GM19099 (cell line): ENCODE results near the gene CHIC1.
A peak's percentile ranks its signal among the peaks of the same experiment; 100 is the strongest.

ENCODE experiments used
- POLR2A ChIP-seq: IDR thresholded peaks from 3 replicates; pipeline ENCODE4 v1.6.1; 2011; ENCODE audit warnings: low read depth; ENCODE audit not compliant: insufficient read length; ENCODE audit errors: extremely low read depth

Gene CHIC1

DNA sequence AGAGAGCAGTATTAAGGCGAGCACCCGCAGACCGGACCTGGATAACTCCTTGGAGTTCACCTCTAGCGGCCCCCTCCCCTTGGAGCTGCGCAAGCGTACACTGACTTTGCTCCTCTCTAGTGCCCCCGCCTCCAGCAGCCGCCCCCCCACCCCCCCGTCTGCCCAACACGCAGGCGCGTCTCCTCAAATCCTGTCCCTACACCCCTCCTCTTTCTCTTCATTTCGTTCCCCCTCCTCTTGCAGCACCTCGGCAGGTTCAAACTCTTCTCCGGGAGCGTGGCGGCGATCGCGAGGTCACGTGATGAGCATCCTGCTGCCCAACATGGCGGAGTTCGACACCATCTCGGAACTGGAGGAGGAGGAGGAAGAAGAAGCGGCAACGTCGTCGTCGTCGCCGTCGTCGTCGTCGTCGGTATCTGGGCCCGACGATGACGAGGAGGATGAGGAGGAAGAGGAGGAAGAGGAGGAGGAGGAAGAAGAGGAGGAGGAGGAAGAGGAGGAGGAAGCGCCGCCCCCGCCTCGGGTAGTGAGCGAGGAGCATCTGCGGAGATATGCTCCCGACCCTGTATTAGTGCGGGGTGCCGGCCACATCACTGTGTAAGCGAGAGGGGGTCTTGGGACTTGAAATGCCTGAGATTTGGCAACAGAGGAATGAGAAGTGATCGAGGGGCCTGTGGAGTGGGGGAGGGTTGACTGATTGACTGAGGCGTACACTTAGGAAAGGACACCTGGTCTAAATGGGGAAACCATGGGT is at the start of gene CHIC1:
TSS of gene CHIC1 (plus strand) at position 214 of the 754 bp plus-strand sequence. CDS start at position 302, 88 bp downstream.
- TF ChIP-seq POLR2A, result peak; percentile 38

DNA sequence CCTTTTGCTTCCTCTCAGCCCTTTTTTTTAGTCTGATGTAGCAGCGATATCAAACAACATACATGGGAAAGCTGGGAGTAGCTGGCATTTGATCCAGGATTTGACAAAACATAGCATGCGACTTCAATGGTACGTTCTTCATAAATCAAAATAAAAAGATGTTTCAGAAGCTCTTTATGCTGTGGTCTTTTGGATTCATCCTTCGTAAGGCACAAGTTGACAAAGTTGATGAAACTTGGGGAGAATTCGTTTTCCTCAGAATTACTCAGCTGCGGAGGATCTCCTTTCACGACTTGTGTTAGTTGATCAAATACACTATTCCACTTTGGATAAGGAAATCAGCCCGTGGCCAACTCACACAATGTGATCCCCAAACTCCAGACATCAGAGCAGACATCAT is 38.1 kb upstream of the CHIC1 start:
- TF ChIP-seq POLR2A, result no peak

DNA sequence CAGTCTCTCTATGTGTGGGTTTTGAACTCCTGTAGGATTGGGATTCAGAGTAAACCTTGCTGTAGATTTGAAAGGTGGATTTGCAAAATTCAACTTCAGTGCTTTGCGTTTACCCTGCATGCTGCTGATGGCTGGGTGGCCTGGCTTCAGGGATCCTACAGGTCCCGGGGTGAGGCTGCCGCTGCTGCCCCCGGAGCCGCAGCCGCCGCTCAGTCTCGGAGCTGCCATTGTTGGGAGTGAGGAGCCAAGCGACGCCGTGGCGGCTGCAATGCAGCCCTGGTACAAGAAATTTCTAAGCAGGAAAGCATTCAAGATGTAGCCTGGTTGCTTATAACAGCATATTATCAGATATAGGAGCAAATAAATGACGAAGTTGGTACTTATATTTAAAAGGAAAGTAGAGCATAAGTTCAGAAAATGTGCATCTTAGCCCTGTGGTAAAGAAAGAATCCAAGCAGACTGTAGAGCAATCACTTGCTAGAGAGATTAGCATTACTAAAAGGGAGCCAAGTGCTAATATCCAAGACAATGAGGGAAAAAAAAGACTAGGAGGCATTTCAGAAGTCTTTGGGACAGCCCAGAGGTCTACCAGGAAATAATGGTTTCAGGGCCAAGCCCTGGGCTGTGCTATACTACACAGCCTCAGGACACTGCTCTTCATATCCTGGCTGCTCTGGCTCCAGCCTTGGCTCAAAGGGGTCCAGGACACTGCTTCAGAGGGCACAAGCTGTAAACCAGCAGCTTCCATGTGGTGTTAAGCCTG is 36.9 kb upstream of the CHIC1 start:
- TF ChIP-seq POLR2A, result no peak

DNA sequence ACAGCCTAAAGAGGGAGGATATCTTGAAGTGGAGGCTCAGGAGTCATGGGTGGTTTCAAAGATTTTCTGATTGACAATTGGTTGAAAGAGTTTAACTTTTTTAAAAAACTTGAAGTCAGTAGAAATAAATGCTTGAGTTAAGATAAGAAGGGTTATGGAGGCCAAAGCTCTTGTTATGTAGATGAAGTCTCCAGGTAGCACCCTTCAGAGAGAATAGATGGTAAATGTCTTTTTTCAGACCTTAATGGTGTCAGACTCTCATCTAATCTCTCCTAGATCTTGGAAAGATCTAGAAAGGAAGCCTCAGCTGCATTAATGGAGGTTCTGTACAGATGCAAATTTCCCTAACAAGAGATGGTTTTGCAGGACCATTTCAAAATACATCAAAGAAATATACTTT is 6.8 kb upstream of the CHIC1 start:
- no peak for TF ChIP-seq POLR2A

DNA sequence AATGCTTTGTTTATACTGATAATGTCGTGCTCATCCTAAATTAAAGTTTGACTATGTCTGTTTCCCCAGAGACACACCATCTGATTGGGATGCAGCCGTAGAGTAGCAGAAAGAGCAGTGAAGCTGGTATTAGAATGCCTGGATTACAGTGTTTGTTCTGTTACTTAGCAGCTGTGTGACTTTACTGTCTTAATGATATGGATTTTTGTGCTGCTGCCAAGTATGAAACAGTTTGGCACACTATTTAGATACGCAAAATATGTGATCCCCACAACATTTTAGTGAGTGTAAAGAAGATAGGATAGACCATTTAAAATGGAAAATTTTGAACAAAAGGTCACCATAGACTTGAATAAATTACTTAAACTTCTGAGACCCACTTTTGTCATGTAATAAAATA is 1.2 kb upstream of the CHIC1 start:
- TF ChIP-seq POLR2A, result no peak

DNA sequence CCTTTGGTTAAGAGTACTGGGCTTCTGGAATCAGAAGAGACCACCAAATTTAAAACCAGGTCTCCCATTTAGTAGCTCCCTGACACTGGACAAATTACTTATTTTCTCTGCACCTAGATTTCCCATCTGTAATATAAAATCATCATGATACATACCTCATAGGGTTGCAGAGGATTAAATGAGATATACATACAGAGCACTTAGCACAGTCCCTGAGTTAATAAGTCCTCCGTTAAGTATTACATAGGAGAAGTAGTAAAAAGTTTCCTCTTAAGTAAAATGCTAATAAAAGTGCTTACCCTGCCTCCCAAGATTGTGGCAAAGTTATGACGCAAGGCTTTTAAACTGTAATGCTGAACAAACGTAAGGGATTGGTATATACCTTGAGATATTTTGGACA is 539 bp upstream of the CHIC1 start:
- TF ChIP-seq POLR2A, result no peak

DNA sequence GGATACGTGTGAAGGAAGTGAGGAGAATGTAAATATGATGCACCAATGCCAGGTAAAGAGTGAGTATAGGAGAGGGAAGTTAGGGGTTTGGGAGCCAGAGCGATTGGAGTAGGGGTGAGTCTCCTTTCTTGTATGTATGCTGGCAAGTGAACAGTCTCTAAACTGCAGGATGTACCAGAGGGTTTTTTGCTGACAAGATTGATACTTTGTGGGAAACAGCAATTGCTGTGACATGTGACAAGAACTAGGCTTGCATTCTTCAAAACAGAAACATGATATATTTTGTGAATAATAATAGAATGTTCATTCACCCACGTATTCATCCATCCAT is 706 bp downstream of the CHIC1 start:
- TF ChIP-seq POLR2A, result no peak

DNA sequence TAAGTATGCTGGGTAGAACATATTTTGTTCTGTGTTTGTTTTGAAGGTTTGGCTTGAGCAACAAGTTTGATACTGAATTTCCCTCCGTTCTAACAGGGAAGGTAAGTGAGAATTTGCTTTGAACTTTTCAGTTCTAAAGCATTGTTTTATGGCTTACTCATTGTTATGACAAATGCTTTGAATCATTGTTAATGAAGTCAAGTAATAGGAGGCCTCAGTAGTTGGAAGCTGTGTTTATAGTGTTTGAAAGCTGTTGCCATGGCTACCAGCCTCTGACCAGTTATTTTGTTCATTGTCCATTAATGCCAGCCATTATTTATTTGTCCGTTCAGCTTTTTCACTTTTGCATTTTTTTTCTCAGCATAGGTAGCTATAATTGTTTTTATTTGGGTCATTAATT is 14.4 kb downstream of the CHIC1 start:
- TF ChIP-seq POLR2A, result no peak

DNA sequence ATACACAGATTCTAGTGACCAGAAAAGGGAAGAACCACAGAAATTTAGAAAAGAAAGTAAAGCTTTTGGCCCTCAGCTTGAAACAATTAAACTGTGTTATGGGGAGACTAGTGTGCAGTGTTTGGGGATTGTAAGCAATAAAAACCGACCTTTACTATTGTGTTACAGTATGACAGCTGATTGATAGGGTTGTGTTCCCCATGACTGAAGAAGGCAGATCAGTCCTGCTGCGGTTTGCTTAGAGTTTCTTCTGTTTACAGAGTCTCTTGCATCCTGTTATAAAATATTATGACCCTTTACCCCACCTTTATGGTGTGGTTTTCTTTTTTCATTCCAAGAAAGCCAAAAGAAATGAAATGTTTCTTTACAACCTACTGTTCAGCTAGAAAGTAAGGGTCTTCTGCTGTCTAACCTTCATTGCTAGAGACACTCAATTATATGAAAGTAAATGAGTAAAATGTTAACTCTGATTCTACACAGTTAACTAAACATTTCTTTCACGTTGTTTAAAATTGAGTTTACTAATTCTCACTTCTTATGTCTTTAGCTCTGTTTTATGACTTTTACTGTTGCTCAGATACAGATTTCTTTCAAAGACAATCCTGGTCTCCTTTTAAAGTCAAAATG is 18.1 kb downstream of the CHIC1 start:
- no peak for TF ChIP-seq POLR2A

DNA sequence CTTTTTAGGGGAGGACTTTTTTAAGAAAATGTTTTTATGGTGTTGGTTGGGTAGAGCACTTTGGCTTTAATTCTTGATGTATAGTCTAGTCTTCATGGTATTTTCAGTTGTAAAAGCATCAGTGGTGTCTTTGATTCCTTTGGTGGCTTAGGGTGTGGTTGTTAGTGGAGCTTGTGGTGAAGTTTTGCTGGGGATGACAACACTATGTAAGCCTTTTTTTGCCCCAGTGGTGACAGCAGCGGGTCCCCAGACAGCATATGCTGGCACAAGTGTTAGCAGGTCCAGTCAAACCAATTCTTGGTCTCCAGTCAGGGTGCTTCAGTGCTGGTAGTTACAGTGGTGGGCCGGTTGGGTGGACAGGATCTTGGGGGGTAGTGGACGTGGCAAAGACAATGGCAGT is 52.0 kb downstream of the CHIC1 start:
- TF ChIP-seq POLR2A, result no peak

DNA sequence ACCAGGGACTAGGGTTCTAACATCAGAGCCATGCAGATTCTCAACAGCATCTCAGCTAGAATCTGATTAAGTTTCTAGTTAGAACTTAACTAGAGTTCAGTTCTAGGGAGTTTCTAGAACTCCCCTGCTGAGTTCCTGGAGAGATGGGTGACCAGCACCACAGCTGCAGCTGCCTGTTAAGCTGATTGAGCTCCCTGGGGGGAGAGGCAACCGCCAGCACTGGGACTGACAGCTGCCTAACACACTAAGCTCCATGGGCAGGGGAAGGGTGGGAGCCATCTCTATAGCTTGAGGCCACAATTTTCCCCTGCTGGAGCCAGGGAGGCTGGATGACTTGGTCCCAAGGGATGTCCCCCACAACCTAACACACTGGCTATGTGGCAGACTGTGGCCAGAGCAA is 84.2 kb downstream of the CHIC1 start:
- TF ChIP-seq POLR2A, result no peak

DNA sequence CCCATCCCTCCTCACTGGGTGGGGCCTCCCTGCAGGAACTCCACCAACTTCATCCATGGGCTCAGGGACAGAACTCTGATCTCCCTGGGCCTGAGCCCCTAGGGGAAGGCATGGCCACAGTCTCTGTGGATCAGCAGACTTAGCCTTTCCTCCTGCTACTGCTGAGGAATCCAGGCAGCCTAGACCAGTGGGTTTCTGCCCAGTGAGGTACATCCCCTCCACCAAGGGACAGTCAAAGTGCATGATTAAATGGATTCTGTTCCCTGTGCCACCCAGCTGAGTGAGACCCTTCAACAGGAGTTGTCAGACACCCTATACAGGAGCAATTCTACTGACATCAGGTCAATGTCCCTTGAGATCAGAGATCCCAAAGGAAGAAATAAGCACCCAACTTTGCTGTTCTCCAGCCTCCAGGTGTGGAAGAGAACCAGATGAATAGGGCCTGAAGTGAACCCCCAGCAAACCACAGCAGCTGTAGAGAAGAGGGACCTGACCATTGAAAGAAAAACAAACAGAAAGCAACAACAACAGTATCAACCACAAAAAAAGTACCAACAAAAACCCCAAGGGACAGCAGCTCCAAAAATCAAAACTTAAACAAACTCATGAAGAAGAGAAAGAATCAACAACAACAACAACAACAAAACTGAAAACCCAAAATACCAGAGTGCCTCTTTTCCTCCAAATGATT is 84.8 kb downstream of the CHIC1 start:
- no peak for TF ChIP-seq POLR2A

DNA sequence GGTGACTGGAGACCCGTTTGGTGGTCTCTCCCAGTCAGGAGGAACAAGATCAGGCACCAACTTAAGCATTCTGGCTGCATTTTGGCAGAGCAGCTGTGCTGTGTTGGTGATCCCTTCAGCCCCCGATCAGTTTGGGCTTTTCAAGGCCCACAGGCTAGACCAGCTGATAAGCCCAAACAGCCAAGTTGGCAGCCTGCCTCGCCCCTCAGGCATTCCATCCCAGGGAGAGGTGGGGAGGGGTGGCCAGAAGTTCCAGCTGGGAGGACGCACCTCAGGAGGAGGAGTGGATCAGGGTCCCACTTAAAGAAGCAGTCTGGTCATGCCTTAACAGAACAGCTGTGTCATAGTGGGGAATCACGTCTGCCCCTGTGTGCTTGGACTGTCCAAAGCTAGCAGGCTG is 105.8 kb downstream of the CHIC1 start:
- TF ChIP-seq POLR2A, result no peak

DNA sequence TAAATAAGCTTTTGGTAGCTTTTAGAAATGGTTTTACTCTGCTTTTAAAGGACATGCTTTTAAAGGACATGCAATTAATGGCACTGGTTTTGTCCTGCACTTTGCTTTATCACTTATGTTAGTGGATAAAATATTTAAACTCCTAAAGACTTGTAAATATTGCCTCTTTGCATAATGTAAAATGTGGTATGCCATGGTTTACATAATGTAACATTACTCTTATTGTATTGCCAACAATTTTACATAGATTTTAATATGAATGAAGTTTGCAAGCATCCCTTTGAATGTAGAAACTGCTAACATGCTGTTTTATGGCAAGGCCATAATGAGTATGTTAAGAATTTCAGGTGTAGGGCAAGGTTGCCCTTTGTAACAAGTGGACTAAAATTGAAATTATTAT is 118.4 kb downstream of the CHIC1 start:
- TF ChIP-seq POLR2A, result no peak

DNA sequence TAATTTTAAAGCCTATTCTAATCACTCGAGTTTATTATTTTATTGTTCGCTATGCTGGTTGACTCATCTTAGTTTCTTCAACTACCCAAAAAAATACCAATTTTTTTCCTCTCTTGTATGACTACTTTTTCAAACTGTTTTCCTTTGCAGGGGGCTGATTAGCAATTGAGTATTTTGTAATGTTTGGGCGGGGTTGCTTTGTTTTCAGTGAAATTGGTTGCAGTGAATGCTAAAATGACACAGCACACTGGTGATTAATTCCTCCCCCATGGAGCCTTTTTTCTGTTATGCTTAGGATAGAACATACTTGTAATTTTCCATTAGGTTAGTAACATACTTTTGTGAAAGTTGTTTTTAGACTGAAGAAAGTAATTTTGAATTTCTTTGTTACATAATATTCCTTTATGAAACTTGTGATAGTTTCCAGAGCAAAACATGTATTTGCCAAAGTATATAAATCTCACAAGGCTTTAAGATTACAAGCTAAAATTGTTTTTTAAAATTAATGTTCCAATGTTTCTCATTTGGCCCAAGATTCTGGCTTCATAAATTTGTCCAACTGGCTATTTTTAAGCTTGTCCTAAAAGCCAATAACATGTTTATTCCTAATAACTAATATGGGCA is 120.4 kb downstream of the CHIC1 start:
- no peak for TF ChIP-seq POLR2A
